ENCODE results near the gene MYBPC1. TPM values are rescaled to one million over a fixed set of nuclear protein-coding genes. Genes with fewer than 3 reads are reported as not detected.

Gene MYBPC1
- total RNA-seq, 1 experiment from 2014 or later, result not detected

DNA sequence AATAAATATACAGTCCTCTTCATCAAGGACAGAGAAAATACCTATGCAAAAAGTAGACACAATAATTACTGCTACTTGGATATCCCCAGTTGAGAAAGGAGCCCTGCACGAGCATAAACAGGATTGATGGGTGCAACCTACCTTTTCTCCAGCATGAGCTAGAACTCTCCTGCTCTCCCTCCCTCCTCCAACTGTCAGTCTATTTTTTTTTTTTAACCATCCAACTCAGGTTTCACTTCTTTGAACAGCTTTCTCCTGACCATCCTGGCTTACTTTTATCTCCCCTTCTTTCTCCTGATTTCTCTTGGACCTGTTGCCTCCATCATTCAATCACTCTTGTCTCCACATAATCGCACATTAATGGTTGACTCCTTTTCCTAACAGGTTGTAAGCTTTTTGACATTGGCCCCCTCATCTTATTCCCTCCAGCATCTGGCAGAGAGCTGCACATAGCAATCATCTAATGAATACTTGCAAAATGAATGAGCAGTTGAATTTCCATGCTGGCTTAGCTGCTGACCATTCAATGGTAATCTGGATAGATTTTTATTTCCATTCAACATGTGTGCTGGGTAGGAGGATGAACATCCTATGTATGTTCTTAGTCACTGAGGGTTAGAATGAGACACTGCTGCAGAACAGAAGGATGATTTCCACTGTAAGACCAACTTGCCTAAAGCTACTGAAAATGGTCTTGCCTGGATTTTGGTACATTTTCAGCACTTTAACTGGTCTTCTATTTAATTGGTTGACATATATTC lies 24.4 kb downstream of the MYBPC1 start:
- no peaks in the 10 kb centered on the region for H3K79me2 ChIP-seq (ENCODE audit: insufficient read depth, low read length)
- no peaks in the 10 kb centered on the region for H3K27me3 ChIP-seq (ENCODE audit: insufficient read depth, low read length)
- no peak overlapping the region for H4K5ac ChIP-seq (ENCODE audit: insufficient read length, low read depth, low read length)
- H3K27ac ChIP-seq (ENCODE audit: insufficient read length, low read depth, low read length), result no peak overlapping the region
- no peak overlapping the region for H3K4ac ChIP-seq (ENCODE audit: low read depth, low read length)
- no peaks in the 10 kb centered on the region for H3K36me3 Mint-ChIP-seq (ENCODE audit: insufficient read depth in 1 of 3, low read depth in 3 of 3)
- H3K23ac ChIP-seq (ENCODE audit: insufficient read length, low read depth, low read length), result no peak overlapping the region
- no peaks in the 10 kb centered on the region; the same call in 1 of the 2 replicates for H3K4me1 ChIP-seq (ENCODE audit: insufficient read depth, low read length)
- H3K18ac ChIP-seq (ENCODE audit: insufficient read length, low read depth, low read length), result no peak overlapping the region
- no peak overlapping the region for H4K8ac ChIP-seq (replicated peaks; ENCODE audit: insufficient read length, low read depth, low read length)
- no peak overlapping the region for H2BK20ac ChIP-seq (ENCODE audit: low read depth, low read length, poor library complexity, severe bottlenecking)
- no peak overlapping the region for H2BK12ac ChIP-seq (ENCODE audit: insufficient read length, low read depth, low read length)
- no peak overlapping the region for H3K9ac ChIP-seq (ENCODE audit: extremely low read depth, insufficient read length, low read length)
- no peak overlapping the region for H2BK15ac ChIP-seq (ENCODE audit: low read depth, low read length)
- H4K91ac ChIP-seq (ENCODE audit: insufficient read length, low read depth, low read length), result no peak overlapping the region
- H3K27ac Mint-ChIP-seq, result no peak overlapping the region
- H3K56ac ChIP-seq (ENCODE audit: insufficient read length, low read depth, low read length), result no peak overlapping the region
- no peaks in the 10 kb centered on the region for H3K79me1 ChIP-seq (ENCODE audit: insufficient read depth, low read depth, low read length, poor library complexity, severe bottlenecking)
- H3K4me1 Mint-ChIP-seq, result no peaks in the 10 kb centered on the region
- TF ChIP-seq CTCF (conservative IDR thresholded peaks at IDR 0.05), result no peak
- H3K14ac ChIP-seq (ENCODE audit: insufficient read depth, low read length), result no peak overlapping the region
- no peak overlapping the region for H2BK5ac ChIP-seq (ENCODE audit: insufficient read length, low read length)
- WGBS (ENCODE audit: extremely low coverage, insufficient read length, low lambda C conversion rate), result no CpG with 5 or more reads among the region's 2 CpGs
- no peak overlapping the region for H2BK120ac ChIP-seq (ENCODE audit: low read depth, low read length, poor library complexity, severe bottlenecking)
- H2AFZ ChIP-seq (ENCODE audit: low read length), result no peak overlapping the region
- H2AK5ac ChIP-seq (ENCODE audit: insufficient read length, low read length), result no peak overlapping the region
- H3K9me3 Mint-ChIP-seq, result no peaks in the 10 kb centered on the region
- no peaks in the 10 kb centered on the region for H3K23me2 ChIP-seq (ENCODE audit: insufficient read length, low read depth, low read length, poor library complexity, severe bottlenecking)
- no peak for DNase-seq
- no peak overlapping the region for H3K4me3 Mint-ChIP-seq
- H3K9me3 ChIP-seq (ENCODE audit: control insufficient read depth, low read depth, low read length), result no peaks in the 10 kb centered on the region
- no peak overlapping the region for H3T11ph ChIP-seq (ENCODE audit: low read length)
- H3K27me3 Mint-ChIP-seq (ENCODE audit: low read depth), result no peaks in the 10 kb centered on the region
- H4K20me1 ChIP-seq (ENCODE audit: control insufficient read depth, insufficient read depth, insufficient read length), result no peaks in the 10 kb centered on the region
- H3K4me2 ChIP-seq (ENCODE audit: insufficient read depth, insufficient read length, low read length), result no peak overlapping the region
